Activated naive CD4-positive, alpha-beta T cell treated with anti-CD3 and anti-CD28 coated beads, Interleukin-2, amount 50 U/mL, for 72 hours (primary cell): Measurements from ENCODE around the gene PXMP2. TPM values are rescaled to one million over a fixed set of nuclear protein-coding genes. Genes with fewer than 3 reads are reported as not detected.

Experiments
- ATAC-seq, 2 donors: fragments of 150-1000 bp; cut with Tn5 transposase; 2 replicates each; pipeline ENCODE4 v1.10.0; 2021; ENCODE audit warnings: mild to moderate bottlenecking in 2 of 2, moderate library complexity in 2 of 2
- DNase-seq, 2 donors: peaks; one replicate each; pipeline ENCODE4 v3.0.0; 2021 to 2022; ENCODE audit warnings: low spot score in 2 of 2
- H3K27ac Mint-ChIP-seq, 2 donors: one replicate each; pipeline ENCODE4 v1.8.0; 2022; ENCODE audit warnings: mild to moderate bottlenecking in 2 of 2, mixed read lengths in 2 of 2
- H3K36me3 Mint-ChIP-seq, 2 donors: one replicate each; pipeline ENCODE4 v1.8.0; 2022; ENCODE audit warnings: mixed read lengths in 2 of 2
- H3K9me3 Mint-ChIP-seq, 2 donors: one replicate each; pipeline ENCODE4 v1.8.0; 2022; ENCODE audit warnings: mixed read lengths in 2 of 2
- total RNA-seq, 2 donors: library from RNA; stranded (reverse); gene quantifications; one replicate each; pipeline ENCODE4 v1.2.3, GENCODE V29; 2022

PXMP2 gene
- total RNA-seq, 2 donors from 2014 or later: 4.5 to 11.6 TPM

- Mint-ChIP-seq H3K36me3 (peaks cover 25 to 28% of the 10 kb centered on the region in 2 donors), H3K27ac (peak overlapping the region in 1 of 2 donors; percentile 46), H3K9me3 (no peaks in the 10 kb centered on the region)
- DNase-seq (no peak), ATAC-seq (peak in 1 of 2 donors; percentile 66)
Measured at GRCh38 chr12:132653567-132654290, 33.7 kb upstream of the PXMP2 start.

- DNase-seq: no peak
- Mint-ChIP-seq H3K9me3 (no peaks in the 10 kb centered on the region), H3K27ac (peak overlapping the region in 1 of 2 donors; percentile 12), H3K36me3 (peaks cover 32 to 38% of the 10 kb centered on the region in 2 donors)
- no peak for ATAC-seq
Measured at GRCh38 chr12:132657004-132657727, 30.2 kb upstream of the PXMP2 start.

- no peak for DNase-seq
- no peak overlapping the region for H3K27ac Mint-ChIP-seq
- ATAC-seq: no peak
- no peaks in the 10 kb centered on the region for H3K9me3 Mint-ChIP-seq
- peaks cover 32 to 36% of the 10 kb centered on the region in 2 donors for H3K36me3 Mint-ChIP-seq
Measured at GRCh38 chr12:132658149-132658894, 29.1 kb upstream of the PXMP2 start.

- H3K9me3 Mint-ChIP-seq: no peaks in the 10 kb centered on the region
- peaks cover 26 to 36% of the 10 kb centered on the region in 2 donors for H3K36me3 Mint-ChIP-seq
- no peak for ATAC-seq
- no peak overlapping the region for H3K27ac Mint-ChIP-seq
- DNase-seq: no peak
Measured at GRCh38 chr12:132659146-132659545, 28.2 kb upstream of the PXMP2 start.

GRCh38 chr12:132660052-132660451 is 27.3 kb upstream of the PXMP2 start:
- H3K9me3 Mint-ChIP-seq: no peaks in the 10 kb centered on the region
- H3K27ac Mint-ChIP-seq: peak overlapping the region in 1 of 2 donors; percentile 25
- ATAC-seq (no peak), DNase-seq (no peak)
- peaks cover 29 to 37% of the 10 kb centered on the region in 2 donors for H3K36me3 Mint-ChIP-seq

- Mint-ChIP-seq H3K36me3 (peaks cover 39 to 46% of the 10 kb centered on the region in 2 donors), H3K27ac (no peak overlapping the region), H3K9me3 (no peaks in the 10 kb centered on the region)
- no peak for ATAC-seq
- no peak for DNase-seq
Measured at GRCh38 chr12:132660996-132661395, 26.4 kb upstream of the PXMP2 start.

- no peak for DNase-seq
- Mint-ChIP-seq H3K9me3 (no peaks in the 10 kb centered on the region), H3K36me3 (peaks cover 41 to 46% of the 10 kb centered on the region in 2 donors), H3K27ac (no peak overlapping the region)
- ATAC-seq: no peak
Measured at GRCh38 chr12:132661972-132662371, 25.4 kb upstream of the PXMP2 start.

GRCh38 chr12:132662901-132663755 is 24.3 kb upstream of the PXMP2 start:
- Mint-ChIP-seq H3K27ac (no peak overlapping the region), H3K9me3 (no peaks in the 10 kb centered on the region), H3K36me3 (peaks cover 36 to 40% of the 10 kb centered on the region in 2 donors)
- ATAC-seq (no peak), DNase-seq (no peak)

- Mint-ChIP-seq H3K9me3 (no peaks in the 10 kb centered on the region), H3K36me3 (peaks cover 41 to 42% of the 10 kb centered on the region in 2 donors), H3K27ac (no peak overlapping the region)
- DNase-seq (no peak), ATAC-seq (no peak)
Measured at GRCh38 chr12:132664206-132665148, 22.9 kb upstream of the PXMP2 start.

GRCh38 chr12:132665149-132665491 is 22.3 kb upstream of the PXMP2 start:
- DNase-seq: no peak
- no peak for ATAC-seq
- Mint-ChIP-seq H3K36me3 (peaks cover 41 to 47% of the 10 kb centered on the region in 2 donors), H3K9me3 (no peaks in the 10 kb centered on the region), H3K27ac (peak overlapping the region in 1 of 2 donors; percentile 26)

GRCh38 chr12:132665794-132666193 is 21.6 kb upstream of the PXMP2 start:
- H3K9me3 Mint-ChIP-seq: no peaks in the 10 kb centered on the region
- no peak overlapping the region for H3K27ac Mint-ChIP-seq
- DNase-seq (no peak), ATAC-seq (no peak)
- H3K36me3 Mint-ChIP-seq: peaks cover 41 to 47% of the 10 kb centered on the region in 2 donors

GRCh38 chr12:132668191-132669088 is 18.9 kb upstream of the PXMP2 start:
- no peak overlapping the region for H3K27ac Mint-ChIP-seq
- no peak for DNase-seq
- ATAC-seq: no peak
- H3K36me3 Mint-ChIP-seq: peaks cover 32 to 45% of the 10 kb centered on the region in 2 donors
- H3K9me3 Mint-ChIP-seq: no peaks in the 10 kb centered on the region

- H3K9me3 Mint-ChIP-seq: no peaks in the 10 kb centered on the region
- peaks cover 32 to 45% of the 10 kb centered on the region in 2 donors for H3K36me3 Mint-ChIP-seq
- no peak for ATAC-seq
- no peak overlapping the region for H3K27ac Mint-ChIP-seq
- no peak for DNase-seq
Measured at GRCh38 chr12:132669166-132669879, 18.1 kb upstream of the PXMP2 start.

GRCh38 chr12:132672116-132672515 is 15.3 kb upstream of the PXMP2 start:
- Mint-ChIP-seq H3K27ac (peak overlapping the region in 1 of 2 donors; percentile 45), H3K36me3 (peaks cover 27 to 44% of the 10 kb centered on the region in 2 donors), H3K9me3 (no peaks in the 10 kb centered on the region)
- no peak for DNase-seq
- peak in 1 of 2 donors; percentile 10 for ATAC-seq
